HG02973 (cell line): ENCODE results near the gene WDR31.

Experiments used
- ATAC-seq: cut with Tn5 transposase; IDR thresholded peaks from one replicate; pipeline ENCODE4 v1.9.1; 2021; ENCODE audit warnings: moderate library complexity; ENCODE audit not compliant: unreplicated experiment

The WDR31 gene

GRCh38 chr9:113341712-113342410 lies 1.8 kb upstream of the WDR31 start:
- ATAC-seq = no peak

- ATAC-seq = no peak
Observed at GRCh38 chr9:113337714-113338113, 2.4 kb downstream of the WDR31 start.

- no peak for ATAC-seq
Observed at GRCh38 chr9:113331780-113332179, 8.3 kb downstream of the WDR31 start.

- ATAC-seq = no peak
Observed at GRCh38 chr9:113328045-113328782, 11.9 kb downstream of the WDR31 start.

- no peak for ATAC-seq
Observed at GRCh38 chr9:113326230-113326629, 13.8 kb downstream of the WDR31 start.

- ATAC-seq = no peak
Observed at GRCh38 chr9:113322671-113323070, 17.4 kb downstream of the WDR31 start.

GRCh38 chr9:113320051-113320450 lies 20.0 kb downstream of the WDR31 start:
- ATAC-seq = no peak

- ATAC-seq = no peak
Observed at GRCh38 chr9:113319054-113319453, 21.0 kb downstream of the WDR31 start.

- ATAC-seq = no peak
Observed at GRCh38 chr9:113317777-113318176, 22.3 kb downstream of the WDR31 start.

- ATAC-seq = no peak
Observed at GRCh38 chr9:113316030-113316429, 24.0 kb downstream of the WDR31 start.

GRCh38 chr9:113315231-113315630 lies 24.8 kb downstream of the WDR31 start:
- ATAC-seq = no peak

- no peak for ATAC-seq
Observed at GRCh38 chr9:113313261-113313660, 26.8 kb downstream of the WDR31 start.

GRCh38 chr9:113311961-113312360 lies 28.1 kb downstream of the WDR31 start:
- ATAC-seq = no peak

GRCh38 chr9:113310538-113310937 lies 29.5 kb downstream of the WDR31 start:
- ATAC-seq = no peak

- ATAC-seq = no peak
Observed at GRCh38 chr9:113309204-113309813, 30.8 kb downstream of the WDR31 start.

GRCh38 chr9:113307396-113307975 lies 32.6 kb downstream of the WDR31 start:
- ATAC-seq = no peak

- no peak for ATAC-seq
Observed at GRCh38 chr9:113306566-113306965, 33.5 kb downstream of the WDR31 start.

- ATAC-seq = no peak
Observed at GRCh38 chr9:113302792-113303418, 37.2 kb downstream of the WDR31 start, which contains the start of gene RNF183. Gene RNF183 (minus strand): TSS chr9:113303376. CDS start chr9:113298184, 5,192 bp downstream.

- ATAC-seq = no peak
Observed at GRCh38 chr9:113301548-113301947, 38.5 kb downstream of the WDR31 start.

GRCh38 chr9:113299800-113300292 lies 40.2 kb downstream of the WDR31 start:
- no peak for ATAC-seq
